ENCODE data around the gene ADAD1. TPM values are rescaled to one million over a fixed set of nuclear protein-coding genes. Genes with fewer than 3 reads are reported as not detected.
A peak's percentile ranks its signal among the peaks of the same experiment; 100 is the strongest.

The ADAD1 gene
- total and polyA plus RNA-seq, 5 donors from 2014 or later: not detected

GRCh38 chr4:122403861-122404260 lies 25.1 kb downstream of the ADAD1 start:
- H3K27me3 ChIP-seq (ENCODE audit: control insufficient read depth, insufficient read depth, low read length): peaks cover 9% of the 10 kb centered on the region
- Mint-ChIP-seq H3K4me3 (no peak overlapping the region), H3K27me3 (peaks cover 16% of the 10 kb centered on the region), H3K27ac (no peak overlapping the region), H3K36me3 (no peaks in the 10 kb centered on the region), H3K4me1 (no peaks in the 10 kb centered on the region), H3K9me3 (peaks cover 0 to 3% (median 0%) of the 10 kb centered on the region in 7 donors)
- H3K27ac ChIP-seq (ENCODE audit: insufficient read depth, low read length, poor library complexity, severe bottlenecking): no peak overlapping the region
- DNase-seq (no peak), ATAC-seq (ENCODE audit: low read depth in 2 of 2) (no peak)
- H3K36me3 ChIP-seq (ENCODE audit: control insufficient read depth, insufficient read depth, low read length): no peaks in the 10 kb centered on the region
- no peak overlapping the region for H3K4me3 ChIP-seq (ENCODE audit: low read depth, low read length)
- H3K4me1 ChIP-seq (ENCODE audit: control insufficient read depth, insufficient read depth, low read length, poor library complexity, severe bottlenecking): no peaks in the 10 kb centered on the region
- H3K9me3 ChIP-seq (ENCODE audit: control insufficient read depth in 2 of 2, low read length in 2 of 2): no peaks in the 10 kb centered on the region

- Mint-ChIP-seq H3K9me3 (peaks cover 0 to 2% (median 0%) of the 10 kb centered on the region in 7 donors), H3K27me3 (no peaks in the 10 kb centered on the region), H3K27ac (no peak overlapping the region), H3K4me1 (no peaks in the 10 kb centered on the region), H3K4me3 (no peak overlapping the region), H3K36me3 (no peaks in the 10 kb centered on the region)
- DNase-seq (no peak), ATAC-seq (ENCODE audit: low read depth in 2 of 2) (no peak)
- Histone ChIP-seq H3K36me3 (ENCODE audit: control insufficient read depth, insufficient read depth, low read length) (no peaks in the 10 kb centered on the region), H3K4me3 (ENCODE audit: low read depth, low read length) (no peak overlapping the region), H3K9me3 (ENCODE audit: control insufficient read depth in 2 of 2, low read length in 2 of 2) (no peaks in the 10 kb centered on the region), H3K27me3 (ENCODE audit: control insufficient read depth, insufficient read depth, low read length) (peaks cover 2% of the 10 kb centered on the region), H3K4me1 (ENCODE audit: control insufficient read depth, insufficient read depth, low read length, poor library complexity, severe bottlenecking) (no peaks in the 10 kb centered on the region), H3K27ac (ENCODE audit: insufficient read depth, low read length, poor library complexity, severe bottlenecking) (no peak overlapping the region)
These were observed 33.7 kb downstream of the ADAD1 start for GRCh38 chr4:122412547-122412946.

DNA sequence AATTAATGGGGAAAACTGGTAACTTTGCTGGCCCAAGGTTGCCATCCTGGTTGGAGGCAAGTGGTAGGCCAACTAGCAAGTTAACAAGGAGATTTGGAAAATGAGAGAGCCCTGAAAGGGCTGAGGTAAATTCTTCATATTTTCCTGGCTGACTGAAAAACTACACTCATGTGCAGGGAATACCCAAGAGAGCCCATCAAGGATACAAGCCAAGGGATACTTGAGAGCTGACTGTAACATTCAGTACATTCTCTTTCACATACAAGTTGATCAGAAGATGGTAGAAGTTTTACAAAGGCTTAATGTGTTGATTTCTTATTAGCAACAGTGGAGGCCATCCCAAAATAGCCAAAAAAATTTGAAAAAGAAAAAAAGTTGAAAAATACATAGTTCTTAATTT lies 44.4 kb downstream of the ADAD1 start:
- H3K27ac ChIP-seq (ENCODE audit: insufficient read depth, low read length, poor library complexity, severe bottlenecking): no peak overlapping the region
- H3K27ac Mint-ChIP-seq: no peak overlapping the region
- ATAC-seq (ENCODE audit: low read depth in 2 of 2) (no peak), DNase-seq (no peak)
- no peak overlapping the region for H3K4me3 ChIP-seq (ENCODE audit: low read depth, low read length)
- H3K9me3 ChIP-seq (ENCODE audit: control insufficient read depth in 2 of 2, low read length in 2 of 2): peaks cover 2 to 5% of the 10 kb centered on the region in 2 experiments
- peaks cover 0 to 8% (median 0%) of the 10 kb centered on the region in 7 donors for H3K9me3 Mint-ChIP-seq
- no peaks in the 10 kb centered on the region for H3K4me1 ChIP-seq (ENCODE audit: control insufficient read depth, insufficient read depth, low read length, poor library complexity, severe bottlenecking)
- H3K4me1 Mint-ChIP-seq: no peaks in the 10 kb centered on the region
- H3K4me3 Mint-ChIP-seq: no peak overlapping the region
- H3K27me3 Mint-ChIP-seq: peaks cover 7% of the 10 kb centered on the region
- no peaks in the 10 kb centered on the region for H3K36me3 Mint-ChIP-seq
- H3K27me3 ChIP-seq (ENCODE audit: control insufficient read depth, insufficient read depth, low read length): peaks cover 1% of the 10 kb centered on the region
- H3K36me3 ChIP-seq (ENCODE audit: control insufficient read depth, insufficient read depth, low read length): no peaks in the 10 kb centered on the region

- Mint-ChIP-seq H3K4me1 (peaks cover 0 to 12% (median 8%) of the 10 kb centered on the region in 4 donors), H3K27me3 (no peaks in the 10 kb centered on the region), H3K36me3 (no peaks in the 10 kb centered on the region), H3K9me3 (peaks cover 0 to 7% (median 0%) of the 10 kb centered on the region in 7 donors), H3K4me3 (no peak overlapping the region), H3K27ac (no peak overlapping the region)
- DNase-seq (no peak), ATAC-seq (ENCODE audit: low read depth in 2 of 2) (no peak)
- Histone ChIP-seq H3K36me3 (ENCODE audit: control insufficient read depth, insufficient read depth, low read length) (no peaks in the 10 kb centered on the region), H3K4me1 (ENCODE audit: control insufficient read depth, insufficient read depth, low read length, poor library complexity, severe bottlenecking) (no peaks in the 10 kb centered on the region), H3K27ac (ENCODE audit: insufficient read depth, low read length, poor library complexity, severe bottlenecking) (no peak overlapping the region), H3K4me3 (ENCODE audit: low read depth, low read length) (no peak overlapping the region), H3K27me3 (ENCODE audit: control insufficient read depth, insufficient read depth, low read length) (no peaks in the 10 kb centered on the region), H3K9me3 (ENCODE audit: control insufficient read depth in 2 of 2, low read length in 2 of 2) (no peaks in the 10 kb centered on the region)
These were observed 52.5 kb downstream of the ADAD1 start for GRCh38 chr4:122431351-122431750.

DNA sequence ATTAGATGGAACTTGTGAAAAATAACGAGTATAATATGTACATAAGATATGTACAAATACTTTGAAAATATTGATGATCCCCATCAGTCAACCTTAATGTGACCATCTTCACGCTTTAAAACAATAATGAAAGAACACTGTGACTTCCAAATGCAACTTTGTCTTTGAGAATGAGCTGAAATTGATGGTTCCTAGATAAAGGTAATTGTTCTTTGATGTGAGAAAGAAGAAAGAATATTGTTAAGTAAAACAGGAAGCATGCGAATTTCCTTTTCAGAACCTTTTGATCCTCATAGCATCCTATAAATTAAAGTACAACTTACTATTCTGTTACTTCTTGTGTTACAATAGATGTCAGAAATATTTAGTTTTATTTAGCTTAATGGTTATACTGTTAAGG lies 55.5 kb downstream of the ADAD1 start:
- H3K36me3 Mint-ChIP-seq: no peaks in the 10 kb centered on the region
- Histone ChIP-seq H3K9me3 (ENCODE audit: control insufficient read depth in 2 of 2, low read length in 2 of 2) (no peaks in the 10 kb centered on the region), H3K4me3 (ENCODE audit: low read depth, low read length) (peak overlapping the region; percentile 8), H3K36me3 (ENCODE audit: control insufficient read depth, insufficient read depth, low read length) (no peaks in the 10 kb centered on the region), H3K27me3 (ENCODE audit: control insufficient read depth, insufficient read depth, low read length) (no peaks in the 10 kb centered on the region), H3K27ac (ENCODE audit: insufficient read depth, low read length, poor library complexity, severe bottlenecking) (no peak overlapping the region), H3K4me1 (ENCODE audit: control insufficient read depth, insufficient read depth, low read length, poor library complexity, severe bottlenecking) (no peaks in the 10 kb centered on the region)
- peaks cover 0 to 7% (median 0%) of the 10 kb centered on the region in 7 donors for H3K9me3 Mint-ChIP-seq
- no peaks in the 10 kb centered on the region for H3K27me3 Mint-ChIP-seq
- DNase-seq (no peak), ATAC-seq (ENCODE audit: low read depth in 2 of 2) (no peak)
- H3K27ac Mint-ChIP-seq: no peak overlapping the region
- no peak overlapping the region for H3K4me3 Mint-ChIP-seq
- H3K4me1 Mint-ChIP-seq: peaks cover 0 to 12% (median 8%) of the 10 kb centered on the region in 4 donors

DNA sequence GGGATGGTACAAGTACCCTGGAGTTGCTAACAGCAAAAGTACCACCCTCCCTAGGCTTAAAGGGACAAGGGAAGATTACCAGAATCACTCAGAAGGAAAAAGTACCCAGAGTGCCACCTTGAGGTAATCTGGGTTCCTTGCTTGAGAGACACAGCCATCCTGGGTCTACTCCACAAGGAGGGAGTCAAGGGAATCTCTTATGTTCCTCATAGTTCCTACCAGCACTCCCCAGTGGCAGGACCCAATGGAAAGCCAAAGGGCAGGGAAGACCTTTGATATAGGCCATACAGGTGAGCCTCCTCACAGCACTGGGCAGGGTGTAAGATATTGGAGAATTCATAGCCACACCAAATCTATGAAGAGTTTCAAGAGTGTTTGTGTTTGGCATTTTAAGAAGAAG lies 72.0 kb downstream of the ADAD1 start:
- H3K4me1 ChIP-seq (ENCODE audit: control insufficient read depth, insufficient read depth, low read length, poor library complexity, severe bottlenecking): no peaks in the 10 kb centered on the region
- H3K27me3 Mint-ChIP-seq: peaks cover 16% of the 10 kb centered on the region
- H3K36me3 Mint-ChIP-seq: no peaks in the 10 kb centered on the region
- peak in 1 of 3 donors; percentile 10 for DNase-seq
- no peak for ATAC-seq (ENCODE audit: low read depth in 2 of 2)
- H3K27ac ChIP-seq (ENCODE audit: insufficient read depth, low read length, poor library complexity, severe bottlenecking): no peak overlapping the region
- peaks cover 0 to 7% (median 4%) of the 10 kb centered on the region in 4 donors for H3K4me1 Mint-ChIP-seq
- no peak overlapping the region for H3K4me3 Mint-ChIP-seq
- no peak overlapping the region for H3K4me3 ChIP-seq (ENCODE audit: low read depth, low read length)
- H3K36me3 ChIP-seq (ENCODE audit: control insufficient read depth, insufficient read depth, low read length): no peaks in the 10 kb centered on the region
- peaks cover 0 to 3% (median 0%) of the 10 kb centered on the region in 7 donors for H3K9me3 Mint-ChIP-seq
- no peak overlapping the region for H3K27ac Mint-ChIP-seq
- peaks cover 8% of the 10 kb centered on the region for H3K27me3 ChIP-seq (ENCODE audit: control insufficient read depth, insufficient read depth, low read length)
- H3K9me3 ChIP-seq (ENCODE audit: control insufficient read depth in 2 of 2, low read length in 2 of 2): no peaks in the 10 kb centered on the region

GRCh38 chr4:122453384-122453995 lies 74.7 kb downstream of the ADAD1 start:
- H3K27me3 ChIP-seq (ENCODE audit: control insufficient read depth, insufficient read depth, low read length): peaks cover 8% of the 10 kb centered on the region
- H3K4me3 Mint-ChIP-seq: no peak overlapping the region
- H3K27ac Mint-ChIP-seq: no peak overlapping the region
- no peaks in the 10 kb centered on the region for H3K9me3 ChIP-seq (ENCODE audit: control insufficient read depth in 2 of 2, low read length in 2 of 2)
- H3K4me1 ChIP-seq (ENCODE audit: control insufficient read depth, insufficient read depth, low read length, poor library complexity, severe bottlenecking): peaks cover 18% of the 10 kb centered on the region
- ATAC-seq (ENCODE audit: low read depth in 2 of 2) (no peak), DNase-seq (no peak)
- H3K4me1 Mint-ChIP-seq: peaks cover 11 to 29% (median 24%) of the 10 kb centered on the region in 4 donors
- H3K36me3 Mint-ChIP-seq: no peaks in the 10 kb centered on the region
- no peaks in the 10 kb centered on the region for H3K36me3 ChIP-seq (ENCODE audit: control insufficient read depth, insufficient read depth, low read length)
- H3K9me3 Mint-ChIP-seq: no peaks in the 10 kb centered on the region
- peaks cover 10% of the 10 kb centered on the region for H3K27me3 Mint-ChIP-seq
- no peak overlapping the region for H3K4me3 ChIP-seq (ENCODE audit: low read depth, low read length)
- no peak overlapping the region for H3K27ac ChIP-seq (ENCODE audit: insufficient read depth, low read length, poor library complexity, severe bottlenecking)
